G401 (cell line): ENCODE data around the gene HSP90B1. TPM values are rescaled to one million over a fixed set of nuclear protein-coding genes. Genes with fewer than 3 reads are reported as not detected.

Experiments used
- DNase-seq: peaks from one replicate; pipeline ENCODE4 v3.0.0-alpha.2; 2015; ENCODE audit warnings: low spot score
- in situ Hi-C: cut with HindIII; loops from 2 replicates; pipeline ENCODE4 v1.10.0; 2016; ENCODE audit warnings: low sequenced_read_pairs, mixed read lengths
- total RNA-seq: library from RNA; depleted of rRNA; stranded (reverse); fragments of >200 nt; shearing (Covaris generic); gene quantifications from 2 replicates; pipeline ENCODE4 v1.2.3, GENCODE V29; 2014

Gene HSP90B1
- total RNA-seq, 1 experiment from 2014 or later = 400 TPM

- in situ Hi-C loops = no loop called here
- DNase-seq = no peak
Observed at GRCh38 chr12:103928682-103929045, 1.5 kb upstream of the HSP90B1 start.

GRCh38 chr12:103929046-103929783 lies 995 bp upstream of the HSP90B1 start:
- in situ Hi-C loops = no loop called here
- DNase-seq = peak; percentile 97

GRCh38 chr12:103929784-103930033 lies 501 bp upstream of the HSP90B1 start:
- DNase-seq = no peak
- in situ Hi-C loops = no loop called here

DNA sequence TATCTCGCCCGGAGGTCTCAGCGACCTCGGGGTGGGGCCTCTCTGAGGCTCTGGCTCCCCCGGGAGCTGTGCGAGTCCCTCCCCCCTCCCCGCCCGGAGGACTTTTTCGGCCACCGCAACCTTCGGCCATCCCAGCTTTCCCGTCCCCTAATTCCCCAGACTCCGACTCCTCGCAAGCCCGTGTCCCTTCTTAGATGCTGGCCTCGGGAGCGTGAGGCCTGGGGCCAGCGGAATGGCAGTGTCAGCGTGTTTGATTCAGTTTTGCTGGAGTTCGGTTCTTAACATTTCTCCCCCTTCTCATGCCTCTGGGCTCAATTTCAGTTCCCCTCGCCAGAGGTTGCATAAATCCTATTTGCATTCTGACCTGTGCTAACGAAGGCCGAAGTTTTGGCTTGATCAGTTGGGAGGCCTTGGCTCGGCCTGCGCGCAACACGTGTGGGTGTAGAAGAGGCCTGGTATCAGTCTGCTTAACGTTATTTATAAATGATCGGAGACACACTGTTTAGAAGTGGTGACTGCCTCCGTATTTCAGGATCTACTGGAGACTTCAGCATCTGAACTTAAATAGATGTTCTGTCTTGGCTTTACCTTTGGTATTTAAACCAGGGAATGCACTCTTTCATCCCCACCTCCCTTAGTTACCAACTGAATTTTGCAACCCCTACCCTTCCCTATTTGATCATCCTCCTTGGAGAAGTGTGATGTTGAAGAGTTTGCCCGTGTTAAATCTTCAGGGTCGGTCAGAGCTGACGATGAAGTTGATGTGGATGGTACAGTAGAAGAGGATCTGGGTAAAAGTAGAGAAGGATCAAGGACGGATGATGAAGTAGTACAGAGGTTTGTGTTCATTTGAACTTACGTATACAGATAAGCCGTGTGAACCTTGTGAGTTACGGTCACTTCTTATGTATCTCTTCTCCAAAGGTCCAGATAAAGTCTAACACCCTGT lies 851 bp downstream of the HSP90B1 start:
- DNase-seq = peak; percentile 20
- in situ Hi-C loops = no loop called here

DNA sequence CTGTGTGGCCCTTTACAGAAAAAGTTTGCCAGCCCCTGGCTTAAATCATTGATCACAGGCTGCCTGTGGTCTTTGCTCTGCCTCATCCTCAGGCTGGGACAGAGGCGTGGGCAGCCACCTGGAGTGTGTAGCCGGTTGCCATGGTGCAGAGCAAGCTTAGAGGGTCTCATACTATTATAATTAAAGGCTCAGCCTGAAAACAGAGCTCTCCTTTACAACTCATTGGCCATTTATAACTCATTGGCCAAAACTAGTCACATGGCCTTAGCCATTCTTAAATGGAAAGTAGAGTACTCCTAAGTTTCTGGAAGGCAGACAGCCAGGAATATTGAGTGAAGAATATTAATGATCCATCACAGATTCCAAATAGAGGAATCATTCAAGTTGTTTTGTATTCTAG lies 3.0 kb downstream of the HSP90B1 start:
- no peak for DNase-seq
- in situ Hi-C loops = no loop called here

GRCh38 chr12:103936679-103937078 lies 6.5 kb downstream of the HSP90B1 start:
- no peak for DNase-seq
- in situ Hi-C loops = no loop called here

DNA sequence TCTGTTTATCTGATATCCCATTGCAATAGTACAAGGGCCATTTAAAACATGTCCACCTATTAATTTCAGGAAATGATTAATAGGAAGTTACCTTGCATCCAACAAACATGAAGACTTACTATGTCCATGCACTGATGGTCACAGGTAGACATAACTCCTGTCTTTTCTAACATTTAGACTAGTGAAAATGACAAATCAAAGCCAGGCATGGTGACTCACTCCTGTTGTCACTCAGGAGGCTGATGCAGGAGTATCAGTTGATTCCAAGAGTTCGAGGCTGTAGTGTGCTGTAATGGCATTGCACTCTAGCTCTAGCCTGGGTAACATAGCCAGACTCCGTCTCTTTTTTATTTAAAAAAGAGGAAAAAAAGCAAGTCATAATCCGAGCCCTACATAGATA lies 14.8 kb downstream of the HSP90B1 start:
- in situ Hi-C loops = no loop called here

DNA sequence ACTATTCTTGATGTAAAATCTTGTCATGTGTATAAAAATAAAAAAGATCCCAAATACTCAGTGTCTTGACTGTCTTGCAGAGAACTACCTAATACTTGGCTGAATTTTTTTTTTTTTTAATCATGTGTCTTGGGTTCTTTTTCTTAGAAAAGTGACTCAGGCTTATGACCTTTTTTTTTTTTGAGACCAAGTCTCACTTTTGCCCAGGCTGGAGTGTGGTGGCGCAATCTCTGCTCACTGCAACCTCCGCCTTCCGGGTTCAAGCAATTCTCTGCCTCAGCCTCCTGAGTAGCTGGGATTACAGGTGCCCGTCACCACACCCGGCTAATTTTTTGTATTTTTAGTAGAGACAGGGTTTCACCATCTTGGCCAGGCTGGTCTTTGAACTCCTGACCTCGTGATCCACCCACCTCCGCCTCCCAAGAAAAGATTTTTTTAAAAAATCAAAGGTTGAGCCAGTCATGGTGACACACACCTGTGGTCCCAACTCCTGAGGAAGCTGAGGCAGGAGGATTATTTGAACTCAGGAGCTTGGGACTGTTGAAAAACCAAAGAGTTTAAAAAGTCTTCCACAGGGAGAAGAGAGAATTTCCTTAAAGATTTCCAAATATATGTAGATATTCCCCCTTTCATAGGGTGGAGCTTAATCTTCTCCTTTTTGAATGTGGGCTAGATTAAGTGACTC lies 17.8 kb downstream of the HSP90B1 start:
- DNase-seq = no peak

More for the DNA sequence above, 14.8 kb downstream of the HSP90B1 start:
- no peak for DNase-seq

DNA sequence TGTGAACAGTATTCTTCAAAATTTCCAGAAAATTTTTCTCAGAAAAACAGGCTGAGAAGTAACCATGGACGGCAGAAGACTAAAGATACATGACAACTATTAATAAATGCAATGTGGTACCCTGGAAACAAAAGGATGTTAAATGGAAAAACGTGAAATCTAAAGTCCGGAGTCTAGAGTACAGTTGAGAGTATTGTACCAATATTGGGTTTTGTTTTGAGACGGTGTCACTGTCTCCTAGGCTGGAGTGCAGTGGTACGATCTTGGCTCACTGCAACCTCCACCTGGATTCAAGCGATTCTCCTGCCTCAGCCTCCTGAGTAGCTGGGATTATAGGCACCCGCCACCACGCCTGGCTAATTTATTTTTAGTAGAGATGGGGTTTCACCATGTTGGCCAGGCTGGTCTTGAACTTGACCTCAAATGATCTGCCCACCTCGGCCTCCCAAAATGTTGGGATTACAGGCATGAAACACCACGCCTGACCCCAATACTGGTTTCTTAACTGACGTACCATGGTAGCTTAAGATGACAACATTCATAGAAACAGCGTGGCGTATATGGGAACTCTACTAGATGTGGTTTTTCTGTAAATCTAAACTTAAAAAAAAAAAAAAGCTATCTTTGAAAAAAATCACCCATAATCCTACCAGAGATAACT lies 18.7 kb downstream of the HSP90B1 start:
- no peak for DNase-seq
- in situ Hi-C loops = no loop called here

More for the DNA sequence above, 17.8 kb downstream of the HSP90B1 start:
- in situ Hi-C loops = no loop called here

- DNase-seq = no peak
- in situ Hi-C loops = no loop called here
Observed at GRCh38 chr12:103952497-103952896, 22.3 kb downstream of the HSP90B1 start.

- peak; percentile 19 for DNase-seq
- in situ Hi-C loops = no loop called here
Observed at GRCh38 chr12:103955811-103956508, 25.8 kb downstream of the HSP90B1 start.

DNA sequence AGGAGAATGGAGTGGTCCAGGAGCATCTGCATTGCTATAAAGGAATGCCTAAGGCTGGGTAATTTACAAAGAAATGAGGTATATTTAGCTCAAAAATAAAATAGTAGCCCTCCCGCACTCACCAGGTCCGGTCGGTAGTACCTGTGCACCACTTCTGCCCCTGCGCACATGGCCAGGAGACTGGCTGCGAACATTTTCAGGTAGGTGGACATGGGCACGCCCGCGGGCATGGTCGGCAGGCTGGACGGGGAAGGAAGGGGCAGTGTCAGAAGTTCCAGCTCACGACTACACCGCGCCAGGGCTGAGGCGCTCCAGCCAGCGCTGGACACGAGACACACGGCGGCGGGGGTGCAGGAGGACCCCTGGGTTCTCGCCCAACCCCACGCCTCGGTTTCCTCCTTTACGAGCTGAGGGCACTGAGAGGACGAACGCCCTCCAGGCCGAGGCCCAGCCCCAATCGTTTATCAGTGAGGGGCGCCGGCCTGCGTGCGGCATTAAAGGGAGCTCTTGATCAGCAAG lies 26.4 kb downstream of the HSP90B1 start:
- in situ Hi-C loops = no loop called here
- peak; percentile 38 for DNase-seq

DNA sequence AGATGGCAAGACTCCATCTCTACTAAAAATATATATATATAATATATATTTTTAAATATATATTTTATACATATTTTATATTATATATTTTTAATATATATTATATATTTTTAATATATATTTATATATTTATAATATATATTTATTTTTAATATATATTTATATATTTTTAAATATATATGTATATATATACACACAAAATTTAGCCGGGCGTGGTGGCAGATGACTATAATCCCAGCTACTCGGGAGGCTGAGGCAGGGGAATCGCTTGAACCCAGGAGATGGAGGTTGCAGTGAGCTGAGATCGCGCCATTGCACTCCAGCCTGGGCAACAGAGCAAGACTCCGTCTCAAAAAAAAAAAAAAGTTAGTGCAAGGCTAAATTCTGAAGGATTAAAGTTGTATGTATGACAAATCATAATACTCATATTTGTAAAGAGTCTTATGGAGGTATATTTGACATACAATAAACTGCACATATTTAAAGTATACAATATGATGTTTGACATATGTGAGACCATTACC lies 27.7 kb downstream of the HSP90B1 start:
- in situ Hi-C loops = no loop called here

DNA sequence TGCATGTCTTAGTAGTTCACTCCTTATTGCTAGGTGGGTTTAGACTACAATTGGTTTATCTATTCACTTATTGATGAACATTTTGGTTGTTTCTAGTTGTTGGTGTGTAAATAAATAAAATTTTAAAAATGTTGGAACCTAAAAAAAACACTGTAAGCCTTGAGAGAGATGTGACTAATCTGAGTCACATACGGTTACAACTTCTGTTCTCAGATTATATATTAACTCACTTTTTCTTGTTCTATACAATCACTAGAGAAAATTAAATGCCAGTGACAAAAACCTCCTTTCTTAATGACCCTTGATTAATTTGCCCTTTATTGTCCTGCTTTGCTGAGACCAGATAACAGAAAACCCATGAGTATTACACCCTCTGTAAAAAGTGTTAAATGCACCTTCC lies 28.4 kb downstream of the HSP90B1 start:
- in situ Hi-C loops = no loop called here
- DNase-seq = no peak

More for the DNA sequence above, 27.7 kb downstream of the HSP90B1 start:
- DNase-seq = no peak

DNA sequence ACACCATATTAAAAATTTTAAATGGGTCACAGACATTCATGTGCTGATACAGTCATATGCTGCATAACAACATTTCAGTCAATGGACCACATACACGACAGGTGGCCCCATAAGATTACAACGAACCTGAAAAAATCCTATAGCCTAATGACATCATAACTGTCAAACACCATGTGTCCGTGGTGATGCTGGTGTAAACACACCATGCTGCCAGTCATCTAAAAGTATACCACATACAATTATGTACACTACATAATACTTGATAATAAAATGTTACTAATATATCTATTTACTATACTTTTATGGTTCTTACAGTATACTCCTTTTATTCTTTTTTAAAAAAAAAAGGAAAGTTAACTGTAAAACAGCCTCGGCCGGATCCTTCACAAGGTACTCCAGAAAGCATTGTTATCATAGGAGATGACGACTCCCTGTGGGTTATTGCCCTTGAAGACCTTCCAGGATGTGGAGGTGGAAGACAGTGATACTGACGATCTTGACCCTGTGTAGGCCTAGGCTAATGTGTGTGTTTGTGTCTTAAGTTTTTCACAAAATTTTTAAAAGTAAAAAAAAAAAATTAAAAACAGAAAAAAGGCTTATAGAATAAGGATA lies 30.5 kb downstream of the HSP90B1 start:
- in situ Hi-C loops = no loop called here
- DNase-seq = no peak

DNA sequence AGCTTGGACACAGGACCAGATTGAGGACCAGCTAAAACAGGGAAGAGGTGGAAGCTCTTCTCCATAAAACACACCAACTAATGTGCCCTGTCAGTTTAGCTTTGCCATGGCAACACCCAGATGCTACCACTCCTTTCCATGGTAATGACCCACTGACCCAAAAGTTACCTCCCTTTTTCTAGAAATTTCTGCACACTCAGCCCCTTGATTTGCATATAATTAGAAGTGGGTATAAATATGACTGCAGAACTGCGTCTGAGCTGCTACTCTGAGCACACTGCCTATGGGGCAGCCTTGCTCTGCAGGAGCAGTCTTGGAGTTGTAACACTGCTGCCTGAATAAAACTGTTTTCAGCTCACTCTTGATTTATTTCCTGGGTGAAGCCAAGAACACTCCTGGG lies 32.3 kb downstream of the HSP90B1 start:
- in situ Hi-C loops = no loop called here
- DNase-seq = no peak

GRCh38 chr12:103964805-103965204 lies 34.6 kb downstream of the HSP90B1 start:
- peak; percentile 12 for DNase-seq
- in situ Hi-C loops = no loop called here

- in situ Hi-C loops = no loop called here
- peak; percentile 9 for DNase-seq
Observed at GRCh38 chr12:103965255-103965589, 35.0 kb downstream of the HSP90B1 start.
